IMR-90 (cell line): ENCODE data around the gene ORC1. TPM values are rescaled to one million over a fixed set of nuclear protein-coding genes. Genes with fewer than 3 reads are reported as not detected.

Experiments used
- ATAC-seq: fragments of 200-7000 bp; cut with Tn5 transposase; 2 replicates; pipeline ENCODE4 v1.9.1; 2020; ENCODE audit warnings: low read depth, mild to moderate bottlenecking, moderate library complexity
- BruUV-seq: library from RNA; stranded (reverse); fragments of 400-500 nt; replicated peaks from 2 replicates; lab custom pipeline; 2021; lab: Mats Ljungman, UMichigan
- CTCF ChIA-PET: fragments of 300-600 bp; formaldehyde crosslinking; extraction: SDS; loops from one replicate; lab custom pipeline; 2021; ENCODE audit warnings: antibody characterized with exemption; lab: Yijun Ruan, JAX
- POLR2A ChIA-PET: fragments of 300-600 bp; sonication (Branson Sonifier 250); formaldehyde crosslinking; loops from one replicate; lab custom pipeline; 2022; ENCODE audit warnings: antibody characterized with exemption; ENCODE audit not compliant: unreplicated experiment; lab: Charles Lee
- DNase-seq: peaks from one replicate; pipeline ENCODE4 v3.0.0; 2013
- H2AFZ ChIP-seq: replicated peaks from 2 replicates; pipeline ENCODE3; 2013; ENCODE audit warnings: low read length, mild to moderate bottlenecking; ENCODE audit not compliant: poor library complexity
- H2AK5ac ChIP-seq: 2 replicates; pipeline ENCODE4 v1.6.1; 2013; ENCODE audit warnings: low read depth, low read length, inconsistent platforms
- H2AK9ac ChIP-seq: replicated peaks from 2 replicates; pipeline ENCODE3; 2013; ENCODE audit warnings: mild to moderate bottlenecking, low read depth, low read length, moderate library complexity; ENCODE audit not compliant: poor library complexity
- H2BK120ac ChIP-seq: 2 replicates; pipeline ENCODE4 v1.6.1; 2013; ENCODE audit warnings: low read depth, low read length, inconsistent platforms
- H2BK15ac ChIP-seq: 3 replicates; pipeline ENCODE4 v1.6.1; 2013; ENCODE audit warnings: low read depth, low read length, inconsistent platforms
- H2BK20ac ChIP-seq: 2 replicates; pipeline ENCODE4 v1.6.1; 2013; ENCODE audit warnings: low read depth, mild to moderate bottlenecking, inconsistent platforms, low read length, moderate library complexity
- H2BK5ac ChIP-seq: 2 replicates; pipeline ENCODE4 v1.6.1; 2013; ENCODE audit warnings: mild to moderate bottlenecking, low read depth, low read length, inconsistent platforms; ENCODE audit not compliant: poor library complexity, severe bottlenecking
- H3K14ac ChIP-seq: replicated peaks from 2 replicates; pipeline ENCODE4 v1.6.1; 2013; ENCODE audit warnings: low read depth, low read length, inconsistent platforms
- H3K18ac ChIP-seq: 2 replicates; pipeline ENCODE4 v1.6.1; 2013; ENCODE audit warnings: low read depth, low read length, control low read depth
- H3K23ac ChIP-seq: 2 replicates; pipeline ENCODE4 v1.6.1; 2013; ENCODE audit warnings: low read depth, low read length, inconsistent platforms
- H3K27ac ChIP-seq: 2 replicates; pipeline ENCODE4 v1.5.1; 2013; ENCODE audit warnings: mild to moderate bottlenecking, control low read depth, low read length; ENCODE audit not compliant: insufficient read depth
- H3K27me3 ChIP-seq: 2 replicates; pipeline ENCODE4 v1.6.1; 2013; ENCODE audit warnings: low read length; ENCODE audit not compliant: control insufficient read depth, insufficient read depth
- H3K36me3 ChIP-seq: 2 replicates; pipeline ENCODE4 v1.6.1; 2013; ENCODE audit warnings: low read length, mixed read lengths; ENCODE audit not compliant: control insufficient read depth, insufficient read depth
- H3K4ac ChIP-seq: 2 replicates; pipeline ENCODE4 v1.6.1; 2013; ENCODE audit warnings: low read depth, low read length, inconsistent platforms
- H3K4me1 ChIP-seq: 2 replicates; pipeline ENCODE4 v1.6.1; 2013; ENCODE audit warnings: low read length, mixed read lengths; ENCODE audit not compliant: control insufficient read depth, insufficient read depth
- H3K4me2 ChIP-seq: 2 replicates; pipeline ENCODE4 v1.6.1; 2013; ENCODE audit warnings: low read depth, mild to moderate bottlenecking, control low read depth, low read length, moderate library complexity
- H3K4me3 ChIP-seq: 2 replicates; pipeline ENCODE4 v1.5.1; 2013; ENCODE audit warnings: low read depth, mild to moderate bottlenecking, control low read depth, low read length, moderate library complexity; ENCODE audit not compliant: insufficient read depth
- H3K56ac ChIP-seq: 2 replicates; pipeline ENCODE4 v1.6.1; 2013; ENCODE audit warnings: low read length, inconsistent platforms; ENCODE audit not compliant: insufficient read depth; ENCODE audit errors: extremely low read depth
- H3K79me1 ChIP-seq, 2 experiments: 2 replicates each; pipeline ENCODE4 v1.6.1; 2013; ENCODE audit warnings: low read length in 2 of 2, inconsistent platforms in 1 of 2, low read depth in 1 of 2
- H3K9ac ChIP-seq: 2 replicates; pipeline ENCODE4 v1.6.1; 2013; ENCODE audit warnings: low read depth, low read length, control low read depth
- H3K9me1 ChIP-seq: 2 replicates; pipeline ENCODE4 v1.6.1; 2013; ENCODE audit warnings: low read length, inconsistent platforms; ENCODE audit not compliant: insufficient read depth
- H3K9me3 ChIP-seq: 2 replicates; pipeline ENCODE4 v1.6.1; 2013; ENCODE audit warnings: low read length; ENCODE audit not compliant: control insufficient read depth, insufficient read depth
- H4K20me1 ChIP-seq: 2 replicates; pipeline ENCODE4 v1.6.1; 2013; ENCODE audit warnings: low read length, inconsistent platforms; ENCODE audit not compliant: insufficient read depth
- H4K5ac ChIP-seq: 2 replicates; pipeline ENCODE4 v1.6.1; 2013; ENCODE audit warnings: mild to moderate bottlenecking, low read depth, low read length, control low read depth
- H4K8ac ChIP-seq, 2 experiments: 2 replicates each; pipeline ENCODE4 v1.6.1; 2013; ENCODE audit warnings: low read depth in 2 of 2, low read length in 2 of 2, control low read depth in 1 of 2, inconsistent platforms in 1 of 2
- H4K91ac ChIP-seq: 2 replicates; pipeline ENCODE4 v1.6.1; 2013; ENCODE audit warnings: low read depth, low read length, inconsistent platforms; ENCODE audit not compliant: insufficient read depth
- BHLHE40 ChIP-seq: fragments of 150-350 bp; IDR thresholded peaks from 2 replicates; pipeline ENCODE4 v1.6.1; 2016; ENCODE audit warnings: mild to moderate bottlenecking, low read depth, low read length
- CEBPB ChIP-seq: IDR thresholded peaks from 2 replicates; pipeline ENCODE4 v1.6.1; 2012; ENCODE audit warnings: low read depth, low read length, improper control_type of control experiment
- CHD1 ChIP-seq: IDR thresholded peaks from 2 replicates; pipeline ENCODE4 v1.6.1; 2012; ENCODE audit warnings: low read depth, low read length, improper control_type of control experiment
- FOS ChIP-seq: fragments of 150-350 bp; IDR thresholded peaks from 2 replicates; pipeline ENCODE4 v1.6.1; 2016; ENCODE audit warnings: low read depth, low read length
- MAZ ChIP-seq: IDR thresholded peaks from 2 replicates; pipeline ENCODE4 v1.6.1; 2012; ENCODE audit warnings: low read depth, mild to moderate bottlenecking, low read length, improper control_type of control experiment, moderate library complexity, borderline replicate concordance
- MXI1 ChIP-seq: IDR thresholded peaks from 2 replicates; pipeline ENCODE4 v1.6.1; 2012; ENCODE audit warnings: low read depth, mild to moderate bottlenecking, low read length, moderate library complexity, borderline replicate concordance
- POLR2A ChIP-seq: IDR thresholded peaks from 2 replicates; pipeline ENCODE4 v1.6.1; 2012; ENCODE audit warnings: mild to moderate bottlenecking, low read depth, low read length
- RAD21 ChIP-seq: IDR thresholded peaks from 2 replicates; pipeline ENCODE4 v1.6.1; 2012; ENCODE audit warnings: low read length, improper control_type of control experiment
- RCOR1 ChIP-seq: IDR thresholded peaks from 2 replicates; pipeline ENCODE4 v1.6.1; 2012; ENCODE audit warnings: mild to moderate bottlenecking, low read length, improper control_type of control experiment; ENCODE audit not compliant: insufficient replicate concordance
- SMC3 ChIP-seq: fragments of 150-350 bp; IDR thresholded peaks from 2 replicates; pipeline ENCODE4 v1.6.1; 2016; ENCODE audit warnings: low read depth, mild to moderate bottlenecking, antibody characterized with exemption, low read length, moderate library complexity
- WGBS, 2 experiments: methylation state at CpG; one replicate each; pipeline versions ENCODE4 v1.1.5 to v1.1.7; 2013; ENCODE audit warnings: missing lambda C conversion rate in 2 of 2; ENCODE audit not compliant: insufficient read length in 1 of 2; ENCODE audit errors: extremely low coverage in 2 of 2; 5-methylcytosine and 5-hydroxymethylcytosine counted together
- dilution Hi-C: fragments of 300-500 bp; cut with HindIII; formaldehyde crosslinking; loops from one replicate; pipeline ENCODE4 v1.14.3; 2018; ENCODE audit warnings: low sequenced_read_pairs; ENCODE audit not compliant: unreplicated experiment
- in situ Hi-C: fragments of 300-500 bp; cut with MboI; formaldehyde crosslinking; loops from 3 replicates; pipeline ENCODE4 v1.14.3; 2019; ENCODE audit warnings: low sequenced_read_pairs, inconsistent platforms, mixed read lengths
- intact Hi-C: fragments of 100-400 bp; cut with micrococcal nuclease; formaldehyde crosslinking; loops from 2 replicates; pipeline ENCODE4 v1.10.0; 2022
- polyA plus RNA-seq, 3 experiments: library from polyadenylated mRNA; depleted of rRNA; stranded (reverse); fragments of >200 nt; gene quantifications; 2 replicates each; pipeline ENCODE4 v1.2.3, GENCODE V29; 2012; ENCODE audit warnings: low replicate concordance in 1 of 3
- total RNA-seq: library from RNA; depleted of rRNA; stranded (reverse); fragments of >200 nt; gene quantifications from 2 replicates; pipeline ENCODE4 v1.2.3, GENCODE V29; 2012
- TF ChIP-seq, protein P1 (sequence below): conservative IDR thresholded peaks from 2 replicates; pipeline ENCODE4 v1.5.1; 2012; ENCODE audit warnings: mild to moderate bottlenecking, low read depth, low read length, improper control_type of control experiment
- TF ChIP-seq, protein P2 (sequence below): fragments of 150-350 bp; IDR thresholded peaks from 2 replicates; pipeline ENCODE4 v1.6.1; 2016; ENCODE audit warnings: low read depth, mild to moderate bottlenecking, low read length, moderate library complexity, borderline replicate concordance
- TF ChIP-seq, protein P3 (sequence below): fragments of 150-350 bp; IDR thresholded peaks from 2 replicates; pipeline ENCODE4 v1.6.1; 2017; ENCODE audit warnings: mild to moderate bottlenecking, antibody characterized with exemption, low read length, low read depth

ORC1 gene
- total and polyA plus RNA-seq, 2 of the 4 experiments (the other 2 are of a cell fraction): 6.3 to 10.6 TPM

DNA sequence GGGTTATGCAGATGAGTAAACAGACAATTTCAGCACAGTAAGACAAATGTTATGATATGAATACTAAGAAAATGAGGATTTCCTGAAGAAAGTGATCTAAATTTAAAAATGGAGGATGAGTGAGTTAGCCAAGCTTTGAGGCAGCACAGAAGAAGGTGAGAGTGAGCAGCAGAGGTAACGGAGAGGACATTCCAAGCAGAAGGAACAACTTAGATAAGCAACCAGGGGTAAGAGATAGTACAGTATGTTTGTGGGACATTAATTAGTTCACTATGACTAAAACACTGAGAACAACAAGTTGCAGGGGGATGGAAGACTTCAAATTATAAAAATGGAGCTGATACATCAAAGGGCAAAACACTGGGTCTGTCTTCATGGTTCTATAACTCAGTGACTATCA is 22.9 kb upstream of the ORC1 start:
- Histone ChIP-seq H3K14ac (no peak overlapping the region), H3K9me1 (peaks cover 15% of the 10 kb centered on the region), H3K79me1 (peaks cover 3 to 31% of the 10 kb centered on the region in 2 experiments; a peak in 3 of 4 replicates), H4K20me1 (peaks cover 10% of the 10 kb centered on the region; the same call in 1 of the 2 replicates), H2AFZ (no peak overlapping the region), H4K5ac (no peak overlapping the region), H2AK9ac (no peak overlapping the region), H3K9me3 (no peaks in the 10 kb centered on the region), H4K91ac (no peak overlapping the region), H2AK5ac (no peak overlapping the region), H2BK20ac (no peak overlapping the region), H2BK5ac (no peak overlapping the region), H3K4ac (no peak overlapping the region), H2BK15ac (no peak overlapping the region), H3K27me3 (no peaks in the 10 kb centered on the region), H3K18ac (no peak overlapping the region; the same call in 1 of the 2 replicates), H3K36me3 (peaks cover 20% of the 10 kb centered on the region), H3K4me2 (no peak overlapping the region), H3K23ac (no peak overlapping the region), H3K9ac (no peak overlapping the region), H3K56ac (no peak overlapping the region), H3K27ac (no peak overlapping the region), H3K4me3 (no peak overlapping the region), H3K4me1 (peaks cover 16% of the 10 kb centered on the region), H4K8ac (no peak overlapping the region), H2BK120ac (no peak overlapping the region)
- no peak for DNase-seq
- 86% methylated on average over 1 of the region's 1 CpG; no CpG with 5 or more reads in 1 of the 2 experiments for whole genome bisulfite sequencing, 2 experiments
- no peak for TF ChIP-seq BHLHE40
- TF ChIP-seq MAZ: no peak
- TF ChIP-seq, protein P1, sequence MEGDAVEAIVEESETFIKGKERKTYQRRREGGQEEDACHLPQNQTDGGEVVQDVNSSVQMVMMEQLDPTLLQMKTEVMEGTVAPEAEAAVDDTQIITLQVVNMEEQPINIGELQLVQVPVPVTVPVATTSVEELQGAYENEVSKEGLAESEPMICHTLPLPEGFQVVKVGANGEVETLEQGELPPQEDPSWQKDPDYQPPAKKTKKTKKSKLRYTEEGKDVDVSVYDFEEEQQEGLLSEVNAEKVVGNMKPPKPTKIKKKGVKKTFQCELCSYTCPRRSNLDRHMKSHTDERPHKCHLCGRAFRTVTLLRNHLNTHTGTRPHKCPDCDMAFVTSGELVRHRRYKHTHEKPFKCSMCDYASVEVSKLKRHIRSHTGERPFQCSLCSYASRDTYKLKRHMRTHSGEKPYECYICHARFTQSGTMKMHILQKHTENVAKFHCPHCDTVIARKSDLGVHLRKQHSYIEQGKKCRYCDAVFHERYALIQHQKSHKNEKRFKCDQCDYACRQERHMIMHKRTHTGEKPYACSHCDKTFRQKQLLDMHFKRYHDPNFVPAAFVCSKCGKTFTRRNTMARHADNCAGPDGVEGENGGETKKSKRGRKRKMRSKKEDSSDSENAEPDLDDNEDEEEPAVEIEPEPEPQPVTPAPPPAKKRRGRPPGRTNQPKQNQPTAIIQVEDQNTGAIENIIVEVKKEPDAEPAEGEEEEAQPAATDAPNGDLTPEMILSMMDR: no peak
- TF ChIP-seq CEBPB: no peak
- no peak for TF ChIP-seq POLR2A
- no peak for TF ChIP-seq SMC3
- TF ChIP-seq, protein P2, sequence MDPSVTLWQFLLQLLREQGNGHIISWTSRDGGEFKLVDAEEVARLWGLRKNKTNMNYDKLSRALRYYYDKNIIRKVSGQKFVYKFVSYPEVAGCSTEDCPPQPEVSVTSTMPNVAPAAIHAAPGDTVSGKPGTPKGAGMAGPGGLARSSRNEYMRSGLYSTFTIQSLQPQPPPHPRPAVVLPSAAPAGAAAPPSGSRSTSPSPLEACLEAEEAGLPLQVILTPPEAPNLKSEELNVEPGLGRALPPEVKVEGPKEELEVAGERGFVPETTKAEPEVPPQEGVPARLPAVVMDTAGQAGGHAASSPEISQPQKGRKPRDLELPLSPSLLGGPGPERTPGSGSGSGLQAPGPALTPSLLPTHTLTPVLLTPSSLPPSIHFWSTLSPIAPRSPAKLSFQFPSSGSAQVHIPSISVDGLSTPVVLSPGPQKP: no peak
- no peak for TF ChIP-seq MXI1
- no peak for TF ChIP-seq RAD21
- no peak for TF ChIP-seq CHD1
- no peak for TF ChIP-seq RCOR1
- TF ChIP-seq, protein P3, sequence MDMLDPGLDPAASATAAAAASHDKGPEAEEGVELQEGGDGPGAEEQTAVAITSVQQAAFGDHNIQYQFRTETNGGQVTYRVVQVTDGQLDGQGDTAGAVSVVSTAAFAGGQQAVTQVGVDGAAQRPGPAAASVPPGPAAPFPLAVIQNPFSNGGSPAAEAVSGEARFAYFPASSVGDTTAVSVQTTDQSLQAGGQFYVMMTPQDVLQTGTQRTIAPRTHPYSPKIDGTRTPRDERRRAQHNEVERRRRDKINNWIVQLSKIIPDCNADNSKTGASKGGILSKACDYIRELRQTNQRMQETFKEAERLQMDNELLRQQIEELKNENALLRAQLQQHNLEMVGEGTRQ: no peak
- no peak for TF ChIP-seq FOS
- dilution Hi-C loops (no loop called here), intact Hi-C loops (loop anchor here (5.0 kb wide), 1 partner anchor 260 kb away; no protein-coding TSS in a partner anchor), in situ Hi-C loops (no loop called here)
- ChIA-PET CTCF (interaction anchor here (1.8 kb wide), 1 partner anchor 16 kb away, joined by 6 read pairs; no protein-coding TSS in a partner anchor), POLR2A (no interaction called here)
- BruUV-seq: no TSS peak
- no peak for ATAC-seq
